ENCODE results near the gene NUTF2.

DNA sequence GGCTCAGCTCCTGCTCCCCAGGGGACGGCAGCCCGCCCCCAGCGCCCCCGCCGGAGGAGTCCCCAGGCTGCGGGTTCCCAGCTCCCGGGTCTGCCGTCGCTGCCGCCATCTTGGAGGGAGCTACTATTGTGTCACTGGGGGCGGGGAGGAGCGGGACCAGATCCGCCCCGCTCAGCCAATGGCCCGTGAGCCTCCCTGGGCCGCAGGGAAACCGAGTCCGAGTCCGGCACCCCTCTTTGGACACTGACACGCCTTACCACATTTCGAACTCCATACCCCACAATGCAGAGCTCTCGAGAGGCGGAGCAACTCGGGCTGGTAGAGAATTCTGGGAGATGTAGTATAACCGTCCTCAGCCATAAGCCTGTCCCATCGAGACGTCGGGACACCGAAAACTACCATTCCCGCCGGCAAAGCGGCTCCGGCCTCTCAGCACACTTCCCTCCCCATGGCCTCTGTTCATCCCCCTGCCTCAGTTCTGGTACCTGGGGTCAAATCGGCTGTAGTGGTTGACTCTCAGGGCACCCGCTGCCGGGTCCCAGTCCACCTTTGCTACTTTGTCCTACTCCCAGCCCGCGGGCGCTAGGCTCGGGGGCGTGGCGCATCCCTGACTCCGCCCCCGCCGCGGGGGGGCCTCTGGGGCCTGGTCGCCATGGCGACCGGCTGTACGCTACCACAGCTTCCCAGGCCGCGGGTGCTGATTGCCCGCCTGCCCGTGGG, 40.1 kb upstream of the NUTF2 start, which contains the start of the genes RANBP10 and TSNAXIP1:
- TF ChIP-seq POLR2A (IDR thresholded peaks at IDR 0.05): peak; percentile 92 to 97
- TF ChIP-seq, protein P1, sequence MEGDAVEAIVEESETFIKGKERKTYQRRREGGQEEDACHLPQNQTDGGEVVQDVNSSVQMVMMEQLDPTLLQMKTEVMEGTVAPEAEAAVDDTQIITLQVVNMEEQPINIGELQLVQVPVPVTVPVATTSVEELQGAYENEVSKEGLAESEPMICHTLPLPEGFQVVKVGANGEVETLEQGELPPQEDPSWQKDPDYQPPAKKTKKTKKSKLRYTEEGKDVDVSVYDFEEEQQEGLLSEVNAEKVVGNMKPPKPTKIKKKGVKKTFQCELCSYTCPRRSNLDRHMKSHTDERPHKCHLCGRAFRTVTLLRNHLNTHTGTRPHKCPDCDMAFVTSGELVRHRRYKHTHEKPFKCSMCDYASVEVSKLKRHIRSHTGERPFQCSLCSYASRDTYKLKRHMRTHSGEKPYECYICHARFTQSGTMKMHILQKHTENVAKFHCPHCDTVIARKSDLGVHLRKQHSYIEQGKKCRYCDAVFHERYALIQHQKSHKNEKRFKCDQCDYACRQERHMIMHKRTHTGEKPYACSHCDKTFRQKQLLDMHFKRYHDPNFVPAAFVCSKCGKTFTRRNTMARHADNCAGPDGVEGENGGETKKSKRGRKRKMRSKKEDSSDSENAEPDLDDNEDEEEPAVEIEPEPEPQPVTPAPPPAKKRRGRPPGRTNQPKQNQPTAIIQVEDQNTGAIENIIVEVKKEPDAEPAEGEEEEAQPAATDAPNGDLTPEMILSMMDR (IDR thresholded peaks at IDR 0.05 in 4 of 5, conservative IDR thresholded peaks at IDR 0.05 in 1 of 5): no peak
